ENCODE results near the gene SSBP3. TPM values are rescaled to one million over a fixed set of nuclear protein-coding genes. Genes with fewer than 3 reads are reported as not detected.

SSBP3 gene
- total RNA-seq, 4 donors from 2014 or later: 26.4 to 49.5 (median 37.1) TPM

- H3K4me3 ChIP-seq: no peak overlapping the region
- no peak for DNase-seq (ENCODE audit: low spot score in 2 of 2)
- H3K27ac ChIP-seq: peak overlapping the region; percentile 96
- no peaks in the 10 kb centered on the region for H3K36me3 ChIP-seq
- WGBS: 74% methylated on average over 8 of the region's 9 CpGs
- H3K9me3 ChIP-seq: no peaks in the 10 kb centered on the region
- TF ChIP-seq CTCF (IDR thresholded peaks at IDR 0.05): no peak
- TF ChIP-seq EP300 (IDR thresholded peaks at IDR 0.05): no peak
- TF ChIP-seq POLR2A (IDR thresholded peaks at IDR 0.05): no peak
- no peak for TF ChIP-seq POLR2AphosphoS5 (IDR thresholded peaks at IDR 0.05)
- H3K27me3 ChIP-seq: no peaks in the 10 kb centered on the region
- H3K4me1 ChIP-seq: peaks cover 42% of the 10 kb centered on the region
Observed at GRCh38 chr1:54409156-54410142, 3.3 kb upstream of the SSBP3 start.

- WGBS: 58% methylated on average over 9 of the region's 9 CpGs
- no peaks in the 10 kb centered on the region for H3K27me3 ChIP-seq
- no peaks in the 10 kb centered on the region for H3K36me3 ChIP-seq
- H3K4me1 ChIP-seq: peaks cover 49% of the 10 kb centered on the region
- H3K9me3 ChIP-seq: no peaks in the 10 kb centered on the region
- H3K4me3 ChIP-seq: peak overlapping the region; percentile 100
- H3K27ac ChIP-seq: peak overlapping the region; percentile 96
- no peak for DNase-seq (ENCODE audit: low spot score in 2 of 2)
- TF ChIP-seq POLR2A (IDR thresholded peaks at IDR 0.05) (no peak), POLR2AphosphoS5 (IDR thresholded peaks at IDR 0.05) (no peak)
Observed at GRCh38 chr1:54408147-54409066, 2.2 kb upstream of the SSBP3 start.

- peak overlapping the region; percentile 100 for H3K4me3 ChIP-seq
- no peaks in the 10 kb centered on the region for H3K36me3 ChIP-seq
- peak overlapping the region; percentile 96 for H3K27ac ChIP-seq
- no peaks in the 10 kb centered on the region for H3K9me3 ChIP-seq
- DNase-seq (ENCODE audit: low spot score in 2 of 2): peak in 1 of 2 donors; percentile 82
- whole genome bisulfite sequencing: 6% methylated on average over 15 of the region's 15 CpGs
- peaks cover 53% of the 10 kb centered on the region for H3K4me1 ChIP-seq
- TF ChIP-seq EP300 (IDR thresholded peaks at IDR 0.05) (no peak), POLR2AphosphoS5 (IDR thresholded peaks at IDR 0.05) (no peak), POLR2A (IDR thresholded peaks at IDR 0.05) (no peak), CTCF (IDR thresholded peaks at IDR 0.05) (peak in 1 of 2 donors; percentile 5)
- H3K27me3 ChIP-seq: no peaks in the 10 kb centered on the region
Observed at GRCh38 chr1:54407404-54408146, 1.4 kb upstream of the SSBP3 start.

DNA sequence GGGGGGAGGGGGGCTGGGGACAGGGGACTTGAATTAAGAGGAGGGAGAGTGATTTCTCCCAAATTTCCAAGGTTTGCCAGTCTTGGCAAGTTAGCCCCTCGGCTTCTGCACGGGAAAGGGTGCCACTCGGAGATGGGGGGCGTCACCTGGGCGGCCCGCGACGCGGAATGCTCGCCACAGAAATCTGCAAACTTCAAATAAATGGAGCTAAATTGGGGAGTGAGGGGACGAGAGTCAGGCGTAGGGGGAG lies 885 bp upstream of the SSBP3 start:
- under 1% methylated on average over 12 of the region's 12 CpGs for WGBS
- H3K4me1 ChIP-seq: peaks cover 56% of the 10 kb centered on the region
- DNase-seq (ENCODE audit: low spot score in 2 of 2): no peak

More for the DNA sequence above, 885 bp upstream of the SSBP3 start:
- H3K4me3 ChIP-seq: peak overlapping the region; percentile 100
- H3K36me3 ChIP-seq: no peaks in the 10 kb centered on the region
- no peaks in the 10 kb centered on the region for H3K9me3 ChIP-seq
- H3K27me3 ChIP-seq: no peaks in the 10 kb centered on the region
- H3K27ac ChIP-seq: peak overlapping the region; percentile 96
- no peak for TF ChIP-seq CTCF (IDR thresholded peaks at IDR 0.05)
- TF ChIP-seq POLR2AphosphoS5 (IDR thresholded peaks at IDR 0.05): no peak
- no peak for TF ChIP-seq POLR2A (IDR thresholded peaks at IDR 0.05)
- no peak for TF ChIP-seq EP300 (IDR thresholded peaks at IDR 0.05)

Measured in suprapubic skin (tissue), 4 donors.